OCI-LY1 (cell line): ENCODE results near the gene MRPS27.

Source experiments
- H2AFZ ChIP-seq: fragments of 200-600 bp; sonication (generic), shearing (Covaris generic); 2 replicates; pipeline ENCODE4 v1.6.0; 2014; ENCODE audit warnings: antibody characterized with exemption, mild to moderate bottlenecking, low read length
- H3F3A ChIP-seq: fragments of 200-600 bp; sonication (generic), shearing (Covaris generic); 2 replicates; pipeline ENCODE4 v1.6.0; 2014; ENCODE audit warnings: mild to moderate bottlenecking, antibody characterized with exemption, low read length, moderate library complexity; ENCODE audit not compliant: insufficient read depth
- H3K27ac ChIP-seq: fragments of 200-600 bp; sonication (generic); 2 replicates; pipeline ENCODE4 v1.5.1; 2014; ENCODE audit warnings: low read length, mixed run types, mild to moderate bottlenecking, low read depth; ENCODE audit not compliant: poor library complexity, severe bottlenecking
- H3K27me3 ChIP-seq: fragments of 200-600 bp; sonication (generic); 2 replicates; pipeline ENCODE4 v1.6.0; 2014; ENCODE audit warnings: antibody characterized with exemption, mild to moderate bottlenecking, low read length, moderate library complexity; ENCODE audit not compliant: insufficient read depth
- H3K36me3 ChIP-seq: fragments of 200-600 bp; sonication (generic); 2 replicates; pipeline ENCODE4 v1.6.1; 2014; ENCODE audit warnings: mild to moderate bottlenecking, antibody characterized with exemption, low read length, moderate library complexity, mixed read lengths; ENCODE audit not compliant: insufficient read depth
- H3K4me1 ChIP-seq: fragments of 200-600 bp; sonication (generic); 2 replicates; pipeline ENCODE4 v1.5.1; 2014; ENCODE audit warnings: mild to moderate bottlenecking, low read length, moderate library complexity; ENCODE audit not compliant: insufficient read depth, severe bottlenecking
- H3K4me2 ChIP-seq: fragments of 200-600 bp; sonication (generic), shearing (Covaris generic); 2 replicates; pipeline ENCODE4 v1.6.1; 2014; ENCODE audit warnings: low read length
- H3K4me3 ChIP-seq: fragments of 200-600 bp; sonication (generic); 2 replicates; pipeline ENCODE4 v1.5.1; 2014; ENCODE audit warnings: low read length, low read depth, mild to moderate bottlenecking, mixed read lengths; ENCODE audit not compliant: poor library complexity, severe bottlenecking
- H3K79me2 ChIP-seq: fragments of 200-600 bp; shearing (Covaris generic); 2 replicates; pipeline ENCODE4 v1.6.1; 2016; ENCODE audit warnings: mixed run types, low read length, mixed read lengths; ENCODE audit not compliant: insufficient read depth
- H3K9ac ChIP-seq: fragments of 200-600 bp; sonication (generic), shearing (Covaris generic); 2 replicates; pipeline ENCODE4 v1.6.1; 2014; ENCODE audit warnings: mild to moderate bottlenecking, low read length, mixed read lengths
- H3K9me2 ChIP-seq: fragments of 200-600 bp; sonication (generic), shearing (Covaris generic); 2 replicates; pipeline ENCODE4 v1.6.1; 2014; ENCODE audit warnings: low read depth, mild to moderate bottlenecking, low read length, mixed read lengths
- H3K9me3 ChIP-seq: fragments of 200-600 bp; shearing (Covaris generic); 2 replicates; pipeline ENCODE4 v1.6.1; 2014; ENCODE audit warnings: low read length, mixed read lengths
- H4K20me1 ChIP-seq: fragments of 200-600 bp; sonication (generic), shearing (Covaris generic); 2 replicates; pipeline ENCODE4 v1.6.0; 2016; ENCODE audit warnings: mild to moderate bottlenecking, low read length; ENCODE audit not compliant: insufficient read depth
- EZH2 ChIP-seq: fragments of 200-600 bp; sonication (generic), shearing (Covaris generic); IDR thresholded peaks from 2 replicates; pipeline ENCODE4 v1.8.0; 2017; ENCODE audit warnings: borderline replicate concordance, mixed run types, mild to moderate bottlenecking, antibody characterized with exemption, low read length, moderate library complexity, mixed read lengths
- TF ChIP-seq, protein P1 (sequence below): fragments of 200-600 bp; sonication (generic), shearing (Covaris generic); IDR thresholded peaks from 2 replicates; pipeline ENCODE4 v1.5.1; 2017; ENCODE audit warnings: mild to moderate bottlenecking, antibody characterized with exemption, low read length, moderate library complexity, mixed read lengths

The MRPS27 gene

DNA sequence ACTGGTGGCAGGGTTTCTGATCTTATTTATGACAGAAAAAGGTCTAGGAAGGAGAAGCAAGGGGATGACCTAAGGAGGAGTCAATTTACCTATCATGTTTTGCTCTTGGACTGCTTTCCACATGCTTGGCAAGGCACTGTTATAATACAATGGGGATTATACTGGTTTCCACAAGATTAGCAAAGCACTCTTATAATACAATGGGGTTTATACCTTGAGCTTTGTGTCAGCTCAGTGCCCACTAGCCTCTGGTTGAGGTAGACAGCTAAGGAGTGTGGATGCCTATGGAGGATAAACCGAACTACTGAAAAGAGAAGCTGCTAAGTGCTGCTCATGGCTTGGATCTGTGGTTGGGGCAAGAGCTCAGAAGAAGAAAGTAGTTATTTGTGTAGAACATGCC, 68.7 kb downstream of the MRPS27 start:
- H3K9me2 ChIP-seq, result no peaks in the 10 kb centered on the region
- no peaks in the 10 kb centered on the region for H3K9me3 ChIP-seq
- H3K9ac ChIP-seq, result no peak overlapping the region
- no peak for TF ChIP-seq EZH2
- TF ChIP-seq, protein P1, sequence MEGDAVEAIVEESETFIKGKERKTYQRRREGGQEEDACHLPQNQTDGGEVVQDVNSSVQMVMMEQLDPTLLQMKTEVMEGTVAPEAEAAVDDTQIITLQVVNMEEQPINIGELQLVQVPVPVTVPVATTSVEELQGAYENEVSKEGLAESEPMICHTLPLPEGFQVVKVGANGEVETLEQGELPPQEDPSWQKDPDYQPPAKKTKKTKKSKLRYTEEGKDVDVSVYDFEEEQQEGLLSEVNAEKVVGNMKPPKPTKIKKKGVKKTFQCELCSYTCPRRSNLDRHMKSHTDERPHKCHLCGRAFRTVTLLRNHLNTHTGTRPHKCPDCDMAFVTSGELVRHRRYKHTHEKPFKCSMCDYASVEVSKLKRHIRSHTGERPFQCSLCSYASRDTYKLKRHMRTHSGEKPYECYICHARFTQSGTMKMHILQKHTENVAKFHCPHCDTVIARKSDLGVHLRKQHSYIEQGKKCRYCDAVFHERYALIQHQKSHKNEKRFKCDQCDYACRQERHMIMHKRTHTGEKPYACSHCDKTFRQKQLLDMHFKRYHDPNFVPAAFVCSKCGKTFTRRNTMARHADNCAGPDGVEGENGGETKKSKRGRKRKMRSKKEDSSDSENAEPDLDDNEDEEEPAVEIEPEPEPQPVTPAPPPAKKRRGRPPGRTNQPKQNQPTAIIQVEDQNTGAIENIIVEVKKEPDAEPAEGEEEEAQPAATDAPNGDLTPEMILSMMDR, result no peak
- H3K27ac ChIP-seq, result peak overlapping the region; percentile 15
- H3K36me3 ChIP-seq, result peaks cover 19% of the 10 kb centered on the region; the same call in 1 of the 2 replicates
- H3K4me1 ChIP-seq, result peaks cover 11% of the 10 kb centered on the region
- no peak overlapping the region for H3K4me2 ChIP-seq
- no peak overlapping the region for H2AFZ ChIP-seq
- H3K4me3 ChIP-seq, result no peak overlapping the region
- H3F3A ChIP-seq, result no peaks in the 10 kb centered on the region
- H4K20me1 ChIP-seq, result no peaks in the 10 kb centered on the region
- H3K79me2 ChIP-seq, result peaks cover 14% of the 10 kb centered on the region; the same call in 1 of the 2 replicates
- no peaks in the 10 kb centered on the region for H3K27me3 ChIP-seq

DNA sequence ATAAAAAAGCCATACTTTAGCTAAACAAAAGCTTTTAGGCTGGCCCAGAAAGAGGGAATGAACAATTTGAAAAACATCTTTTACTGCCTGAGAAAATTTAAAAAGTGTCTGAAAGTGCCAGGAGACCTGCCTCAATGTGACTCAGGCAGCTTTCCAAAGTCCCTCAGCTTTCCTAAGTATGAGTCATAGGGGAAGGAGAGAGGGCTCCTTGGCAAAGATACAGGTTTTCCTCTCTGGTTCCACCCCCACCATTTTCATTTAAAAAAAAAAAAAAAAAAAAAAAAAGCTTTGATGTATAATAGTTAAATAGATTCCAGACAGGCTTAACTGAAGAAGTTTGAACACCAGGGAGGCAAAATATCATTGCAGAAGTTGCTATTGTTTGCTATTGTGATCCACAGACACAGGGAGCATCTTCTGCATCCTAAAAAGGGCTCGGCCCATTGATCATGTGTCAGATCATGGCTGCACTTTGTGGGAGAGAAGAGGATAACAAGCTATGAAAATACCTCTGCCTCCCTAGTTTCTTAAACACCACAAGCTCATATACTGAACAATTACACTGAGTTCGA, 71.5 kb downstream of the MRPS27 start:
- TF ChIP-seq, protein P1, result no peak
- no peak for TF ChIP-seq EZH2
- Histone ChIP-seq H3K27ac (peak overlapping the region; percentile 20), H3K27me3 (no peaks in the 10 kb centered on the region), H3K9me3 (no peaks in the 10 kb centered on the region), H3K4me2 (no peak overlapping the region), H3K36me3 (peaks cover 18% of the 10 kb centered on the region; the same call in 1 of the 2 replicates), H2AFZ (no peak overlapping the region), H3K4me3 (no peak overlapping the region), H3K4me1 (peaks cover 35% of the 10 kb centered on the region), H4K20me1 (no peaks in the 10 kb centered on the region), H3K9me2 (no peaks in the 10 kb centered on the region), H3K79me2 (peaks cover 28% of the 10 kb centered on the region), H3K9ac (no peak overlapping the region), H3F3A (no peaks in the 10 kb centered on the region)

DNA sequence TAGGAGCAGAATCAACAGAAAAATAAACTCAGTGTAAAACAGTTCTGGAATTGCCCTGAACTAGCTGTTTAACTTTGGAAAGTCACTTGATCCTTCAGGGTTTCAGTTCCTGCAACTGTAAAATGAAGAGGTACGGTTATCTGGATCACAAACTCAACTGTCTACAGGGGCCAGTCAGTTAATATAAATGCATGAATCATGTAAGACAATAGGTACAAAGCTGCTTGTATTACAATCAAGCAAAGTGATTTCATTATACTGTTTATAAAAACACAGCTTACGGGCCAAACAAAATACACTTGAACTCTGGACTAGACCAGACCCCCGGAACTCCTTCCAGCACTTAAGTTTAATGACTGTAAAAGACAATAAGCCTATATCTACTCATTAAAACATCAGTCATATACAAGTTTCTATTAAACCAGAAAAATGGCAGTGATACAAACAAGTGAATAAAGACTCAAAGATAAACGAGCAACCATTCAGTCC, 73.0 kb downstream of the MRPS27 start:
- H3K9me2 ChIP-seq, result no peaks in the 10 kb centered on the region
- no peaks in the 10 kb centered on the region for H3K9me3 ChIP-seq
- H3K79me2 ChIP-seq, result peaks cover 34% of the 10 kb centered on the region
- no peak overlapping the region for H3K9ac ChIP-seq
- no peak overlapping the region for H3K4me2 ChIP-seq
- H3K27me3 ChIP-seq, result no peaks in the 10 kb centered on the region
- TF ChIP-seq, protein P1, result no peak
- TF ChIP-seq EZH2, result no peak
- peaks cover 6% of the 10 kb centered on the region; the same call in 1 of the 2 replicates for H3K36me3 ChIP-seq
- no peak overlapping the region for H2AFZ ChIP-seq
- H3K4me3 ChIP-seq, result no peak overlapping the region
- H4K20me1 ChIP-seq, result no peaks in the 10 kb centered on the region
- peak overlapping the region; percentile 51 for H3K27ac ChIP-seq
- no peaks in the 10 kb centered on the region for H3F3A ChIP-seq
- peaks cover 40% of the 10 kb centered on the region for H3K4me1 ChIP-seq
